Hepatocyte (in vitro differentiated cells): ENCODE measurements around the gene NRTN. TPM values are rescaled to one million over a fixed set of nuclear protein-coding genes. Genes with fewer than 3 reads are reported as not detected.

ENCODE experiments used
- DNase-seq: peaks from one replicate; pipeline ENCODE4 v3.0.0-alpha.2; 2016; ENCODE audit warnings: low spot score
- H2AFZ ChIP-seq: fragments of 200-600 bp; sonication (generic); 2 replicates; pipeline ENCODE4 v1.6.0; 2016; ENCODE audit warnings: antibody characterized with exemption, mild to moderate bottlenecking
- H3K27ac ChIP-seq: fragments of 200-600 bp; sonication (generic); 2 replicates; pipeline ENCODE4 v1.5.1; 2016; ENCODE audit warnings: mild to moderate bottlenecking
- H3K27me3 ChIP-seq: fragments of 200-600 bp; sonication (generic); 2 replicates; pipeline ENCODE4 v1.6.1; 2016
- H3K36me3 ChIP-seq: fragments of 200-600 bp; sonication (generic); replicated peaks from 2 replicates; pipeline ENCODE4 v1.5.1; 2016; ENCODE audit warnings: low read depth; ENCODE audit not compliant: insufficient read depth
- H3K4me1 ChIP-seq: fragments of 200-600 bp; sonication (generic); 2 replicates; pipeline ENCODE4 v1.5.1; 2016; ENCODE audit warnings: mild to moderate bottlenecking, moderate library complexity; ENCODE audit not compliant: insufficient read depth
- H3K4me2 ChIP-seq: fragments of 200-600 bp; sonication (generic); 2 replicates; pipeline ENCODE4 v1.6.0; 2016
- H3K4me3 ChIP-seq: fragments of 200-600 bp; sonication (generic); 2 replicates; pipeline ENCODE4 v1.5.1; 2016; ENCODE audit warnings: mild to moderate bottlenecking
- H3K79me2 ChIP-seq: fragments of 200-600 bp; sonication (generic); 2 replicates; pipeline ENCODE4 v1.6.0; 2017; ENCODE audit warnings: mild to moderate bottlenecking
- H3K9me2 ChIP-seq: fragments of 200-600 bp; sonication (generic); replicated peaks from 2 replicates; pipeline ENCODE4 v1.6.0; 2017; ENCODE audit warnings: mild to moderate bottlenecking; ENCODE audit not compliant: insufficient read depth
- H3K9me3 ChIP-seq: fragments of 200-600 bp; sonication (generic); 2 replicates; pipeline ENCODE4 v1.5.1; 2016; ENCODE audit warnings: low read depth, mild to moderate bottlenecking
- H4K20me1 ChIP-seq: fragments of 200-600 bp; sonication (generic); 2 replicates; pipeline ENCODE4 v1.6.0; 2016; ENCODE audit warnings: mild to moderate bottlenecking; ENCODE audit not compliant: insufficient read depth, poor library complexity, severe bottlenecking
- CTCF ChIP-seq: fragments of 200-600 bp; sonication (generic); IDR thresholded peaks from 2 replicates; pipeline ENCODE4 v1.5.1; 2016; ENCODE audit warnings: antibody characterized with exemption, mild to moderate bottlenecking; ENCODE audit not compliant: poor library complexity
- EZH2 ChIP-seq: fragments of 200-600 bp; sonication (generic); IDR thresholded peaks from 2 replicates; pipeline ENCODE4 v1.6.1; 2016; ENCODE audit warnings: antibody characterized with exemption, mild to moderate bottlenecking, borderline replicate concordance
- EZH2phosphoT487 ChIP-seq: fragments of 200-600 bp; sonication (generic); IDR thresholded peaks from one replicate; pipeline ENCODE4 v1.6.1; 2018; ENCODE audit warnings: antibody characterized with exemption, mild to moderate bottlenecking, low read depth, moderate library complexity; ENCODE audit not compliant: unreplicated experiment, severe bottlenecking
- WGBS: methylation state at CpG from one replicate; pipeline ENCODE4 v1.1.6; 2016; ENCODE audit warnings: low lambda C conversion rate; ENCODE audit errors: missing lambda C conversion rate; 5-methylcytosine and 5-hydroxymethylcytosine counted together
- polyA plus RNA-seq: library from polyadenylated mRNA; unstranded; fragments of >200 nt; fragmentation: Nextera tagmentation; extraction: Ambion mirVana; gene quantifications from 2 replicates; pipeline ENCODE4 v1.2.1, GENCODE V29; 2016
- total RNA-seq: library from RNA; depleted of rRNA; stranded (reverse); fragments of >200 nt; gene quantifications from 2 replicates; pipeline ENCODE4 v1.2.3, GENCODE V29; 2014

Gene NRTN
- total and polyA plus RNA-seq, 2 experiments from 2014 or later, result 2.7 to 31.1 TPM

GRCh38 chr19:5767949-5768348 is 36.9 kb upstream of the NRTN start:
- no peaks in the 10 kb centered on the region for H3K9me3 ChIP-seq
- no peak overlapping the region for H3K4me3 ChIP-seq
- H3K9me2 ChIP-seq, result no peaks in the 10 kb centered on the region
- H3K27ac ChIP-seq, result no peak overlapping the region
- TF ChIP-seq EZH2phosphoT487, result no peak
- no peak for TF ChIP-seq EZH2
- no peak for TF ChIP-seq CTCF
- H3K27me3 ChIP-seq, result no peaks in the 10 kb centered on the region
- H3K79me2 ChIP-seq, result no peaks in the 10 kb centered on the region
- H2AFZ ChIP-seq, result no peak overlapping the region
- H4K20me1 ChIP-seq, result no peaks in the 10 kb centered on the region
- no peaks in the 10 kb centered on the region for H3K36me3 ChIP-seq
- WGBS, result 96% methylated on average over 10 of the region's 10 CpGs
- H3K4me1 ChIP-seq, result no peaks in the 10 kb centered on the region
- H3K4me2 ChIP-seq, result no peak overlapping the region
- DNase-seq, result no peak

- Histone ChIP-seq H3K4me1 (no peaks in the 10 kb centered on the region), H3K4me3 (no peak overlapping the region), H3K9me2 (no peaks in the 10 kb centered on the region), H3K36me3 (no peaks in the 10 kb centered on the region), H2AFZ (no peak overlapping the region), H3K9me3 (no peaks in the 10 kb centered on the region), H3K27ac (no peak overlapping the region), H4K20me1 (no peaks in the 10 kb centered on the region), H3K27me3 (no peaks in the 10 kb centered on the region), H3K79me2 (no peaks in the 10 kb centered on the region), H3K4me2 (no peak overlapping the region)
- TF ChIP-seq EZH2phosphoT487, result no peak
- no peak for TF ChIP-seq EZH2
- TF ChIP-seq CTCF, result no peak
- no peak for DNase-seq
- WGBS, result 95% methylated on average over 19 of the region's 19 CpGs
Observed at GRCh38 chr19:5772416-5772815, 32.5 kb upstream of the NRTN start.

- Histone ChIP-seq H3K27me3 (no peaks in the 10 kb centered on the region), H3K36me3 (no peaks in the 10 kb centered on the region), H3K4me3 (no peak overlapping the region), H3K79me2 (no peaks in the 10 kb centered on the region), H2AFZ (no peak overlapping the region), H3K27ac (no peak overlapping the region), H3K9me3 (no peaks in the 10 kb centered on the region), H3K4me1 (no peaks in the 10 kb centered on the region), H3K9me2 (no peaks in the 10 kb centered on the region), H3K4me2 (no peak overlapping the region), H4K20me1 (no peaks in the 10 kb centered on the region)
- no peak for TF ChIP-seq CTCF
- no peak for TF ChIP-seq EZH2phosphoT487
- no peak for TF ChIP-seq EZH2
- WGBS, result 93% methylated on average over 5 of the region's 5 CpGs
- DNase-seq, result no peak
Observed at GRCh38 chr19:5773276-5773675, 31.6 kb upstream of the NRTN start.

- 82% methylated on average over 8 of the region's 8 CpGs for WGBS
- DNase-seq, result no peak
- H3K79me2 ChIP-seq, result no peaks in the 10 kb centered on the region
- no peak overlapping the region for H2AFZ ChIP-seq
- H3K4me3 ChIP-seq, result no peak overlapping the region
- no peak overlapping the region for H3K27ac ChIP-seq
- no peak overlapping the region for H3K4me2 ChIP-seq
- no peaks in the 10 kb centered on the region for H3K9me3 ChIP-seq
- no peaks in the 10 kb centered on the region for H3K36me3 ChIP-seq
- no peaks in the 10 kb centered on the region for H3K27me3 ChIP-seq
- TF ChIP-seq EZH2phosphoT487 (no peak), EZH2 (no peak), CTCF (no peak)
- H4K20me1 ChIP-seq, result no peaks in the 10 kb centered on the region
- H3K4me1 ChIP-seq, result no peaks in the 10 kb centered on the region
- no peaks in the 10 kb centered on the region for H3K9me2 ChIP-seq
Observed at GRCh38 chr19:5774921-5775320, 29.9 kb upstream of the NRTN start.
